HFFc6 (cell line): ENCODE measurements around the gene CNOT8. TPM values are rescaled to one million over a fixed set of nuclear protein-coding genes. Genes with fewer than 3 reads are reported as not detected.

Experiments
- DNase-seq: peaks from one replicate; pipeline ENCODE4 v3.0.0-alpha.2; 2018
- H3K27ac Mint-ChIP-seq: 2 replicates; pipeline ENCODE4 v1.8.0; 2020; ENCODE audit warnings: mild to moderate bottlenecking, mixed read lengths
- H3K27me3 Mint-ChIP-seq: 2 replicates; pipeline ENCODE4 v1.8.0; 2021; ENCODE audit warnings: mild to moderate bottlenecking, moderate library complexity, mixed read lengths; ENCODE audit not compliant: insufficient read depth
- H3K36me3 Mint-ChIP-seq: 2 replicates; pipeline ENCODE4 v1.8.0; 2021; ENCODE audit warnings: low read depth, mixed read lengths
- H3K4me1 Mint-ChIP-seq: 2 replicates; pipeline ENCODE4 v1.8.0; 2020; ENCODE audit warnings: low read depth, mixed read lengths
- H3K4me3 Mint-ChIP-seq: 2 replicates; pipeline ENCODE4 v1.8.0; 2020; ENCODE audit warnings: mild to moderate bottlenecking, moderate library complexity, mixed read lengths
- H3K9me3 Mint-ChIP-seq: 2 replicates; pipeline ENCODE4 v1.8.0; 2020; ENCODE audit warnings: mild to moderate bottlenecking, mixed read lengths
- CTCF ChIP-seq: fragments of 200-600 bp; sonication (generic); IDR thresholded peaks from 2 replicates; pipeline ENCODE4 v1.5.0; 2021; ENCODE audit warnings: antibody characterized with exemption, mild to moderate bottlenecking
- total RNA-seq, 6 experiments: library from RNA; stranded (reverse); fragmentation: NEBNext Ultra II Directional; extraction: Animal tissue kit (Norgen Biotek cat#: 25700); gene quantifications; 2 replicates in 1 of 6; 3 replicates in 5 of 6; pipeline ENCODE4 v1.2.3, GENCODE V29; 2021

The CNOT8 gene
- total RNA-seq, 6 experiments from 2014 or later = 29.5 to 38.6 (median 30.8) TPM

- DNase-seq = no peak
- Mint-ChIP-seq H3K27ac (peak overlapping the region; percentile 61; the same call in 1 of the 2 replicates), H3K9me3 (no peaks in the 10 kb centered on the region), H3K4me1 (peaks cover 59% of the 10 kb centered on the region), H3K36me3 (peaks cover 20% of the 10 kb centered on the region), H3K27me3 (peaks cover 4% of the 10 kb centered on the region; the same call in 1 of the 2 replicates), H3K4me3 (no peak overlapping the region)
- no peak for TF ChIP-seq CTCF
Measured at GRCh38 chr5:154862766-154863165, 4.3 kb downstream of the CNOT8 start.

- no peak for DNase-seq
- no peak overlapping the region for H3K27ac Mint-ChIP-seq
- H3K4me3 Mint-ChIP-seq = no peak overlapping the region
- peaks cover 4% of the 10 kb centered on the region; the same call in 1 of the 2 replicates for H3K27me3 Mint-ChIP-seq
- TF ChIP-seq CTCF = no peak
- peaks cover 62% of the 10 kb centered on the region for H3K4me1 Mint-ChIP-seq
- H3K36me3 Mint-ChIP-seq = peaks cover 20% of the 10 kb centered on the region
- H3K9me3 Mint-ChIP-seq = no peaks in the 10 kb centered on the region
Measured at GRCh38 chr5:154863291-154864080, 5.1 kb downstream of the CNOT8 start.

- H3K27ac Mint-ChIP-seq = peak overlapping the region; percentile 49; the same call in 1 of the 2 replicates
- no peak for DNase-seq
- peaks cover 20% of the 10 kb centered on the region for H3K36me3 Mint-ChIP-seq
- no peak for TF ChIP-seq CTCF
- no peaks in the 10 kb centered on the region for H3K9me3 Mint-ChIP-seq
- H3K27me3 Mint-ChIP-seq = no peaks in the 10 kb centered on the region
- no peak overlapping the region for H3K4me3 Mint-ChIP-seq
- H3K4me1 Mint-ChIP-seq = peaks cover 53% of the 10 kb centered on the region
Measured at GRCh38 chr5:154865466-154866184, 7.2 kb downstream of the CNOT8 start.

- Mint-ChIP-seq H3K4me3 (no peak overlapping the region), H3K27me3 (no peaks in the 10 kb centered on the region), H3K9me3 (no peaks in the 10 kb centered on the region), H3K27ac (no peak overlapping the region), H3K36me3 (peaks cover 24% of the 10 kb centered on the region), H3K4me1 (peaks cover 44% of the 10 kb centered on the region)
- TF ChIP-seq CTCF = no peak
- DNase-seq = no peak
Measured at GRCh38 chr5:154866841-154867240, 8.4 kb downstream of the CNOT8 start.

GRCh38 chr5:154868702-154869101 lies 10.3 kb downstream of the CNOT8 start:
- Mint-ChIP-seq H3K9me3 (no peaks in the 10 kb centered on the region), H3K36me3 (peaks cover 29% of the 10 kb centered on the region), H3K27me3 (no peaks in the 10 kb centered on the region), H3K27ac (peak overlapping the region; percentile 15), H3K4me3 (no peak overlapping the region), H3K4me1 (peaks cover 27% of the 10 kb centered on the region)
- DNase-seq = peak; percentile 13
- TF ChIP-seq CTCF = peak; percentile 36
